Osteoblast (primary cell): Measurements from ENCODE around the gene SEMA3F. TPM values are rescaled to one million over a fixed set of nuclear protein-coding genes. Genes with fewer than 3 reads are reported as not detected.

ENCODE experiments used
- DNase-seq: peaks from one replicate; pipeline ENCODE4 v3.0.0; 2011; ENCODE audit warnings: low spot score, mixed read lengths; ENCODE audit not compliant: insufficient read length; ENCODE audit errors: missing footprints
- H2AFZ ChIP-seq: 2 replicates; pipeline ENCODE4 v1.6.0; 2011; ENCODE audit warnings: mild to moderate bottlenecking, low read length
- H3K27ac ChIP-seq: 2 replicates; pipeline ENCODE4 v1.5.1; 2011; ENCODE audit warnings: mild to moderate bottlenecking, low read depth, low read length, moderate library complexity
- H3K27me3 ChIP-seq: 2 replicates; pipeline ENCODE4 v1.6.0; 2012; ENCODE audit warnings: mild to moderate bottlenecking, control low read depth, inconsistent platforms, low read length, moderate library complexity; ENCODE audit not compliant: insufficient read depth
- H3K36me3 ChIP-seq: 2 replicates; pipeline ENCODE4 v1.5.1; 2011; ENCODE audit warnings: mild to moderate bottlenecking, low read length, control low read depth, moderate library complexity; ENCODE audit not compliant: insufficient read depth
- H3K4me1 ChIP-seq: 2 replicates; pipeline ENCODE4 v1.5.1; 2011; ENCODE audit warnings: mild to moderate bottlenecking, low read length, control low read depth, moderate library complexity; ENCODE audit not compliant: insufficient read depth
- H3K4me2 ChIP-seq: 2 replicates; pipeline ENCODE4 v1.6.0; 2011; ENCODE audit warnings: mild to moderate bottlenecking, low read length; ENCODE audit not compliant: insufficient read depth
- H3K4me3 ChIP-seq: fragments of 200-600 bp; sonication (generic); 3 replicates; pipeline ENCODE4 v1.5.1; 2012; ENCODE audit warnings: mild to moderate bottlenecking, low read length, inconsistent platforms; ENCODE audit not compliant: insufficient read depth
- H3K79me2 ChIP-seq: 2 replicates; pipeline ENCODE4 v1.6.0; 2012; ENCODE audit warnings: mild to moderate bottlenecking, low read length, control low read depth, inconsistent platforms; ENCODE audit not compliant: insufficient read depth
- H3K9me3 ChIP-seq: 2 replicates; pipeline ENCODE4 v1.5.1; 2011; ENCODE audit warnings: low read depth, low read length, control low read depth
- H4K20me1 ChIP-seq: 2 replicates; pipeline ENCODE4 v1.6.0; 2012; ENCODE audit warnings: mild to moderate bottlenecking, low read length, control low read depth; ENCODE audit not compliant: insufficient read depth
- CTCF ChIP-seq: IDR thresholded peaks from 2 replicates; pipeline ENCODE4 v1.5.1; 2011; ENCODE audit warnings: mild to moderate bottlenecking, low read depth, low read length, moderate library complexity; ENCODE audit errors: extremely low read depth
- total RNA-seq: library from RNA; depleted of rRNA; stranded (reverse); fragments of >200 nt; gene quantifications from 2 replicates; pipeline ENCODE4 v1.2.3, GENCODE V29; 2012

Gene SEMA3F
- total RNA-seq, 1 donor, result 5.1 TPM

GRCh38 chr3:50162034-50162883, 7.1 kb downstream of the SEMA3F start:
- Histone ChIP-seq H2AFZ (no peak overlapping the region), H3K27ac (peak overlapping the region; percentile 68), H4K20me1 (no peaks in the 10 kb centered on the region), H3K4me1 (peaks cover 60% of the 10 kb centered on the region), H3K4me2 (no peak overlapping the region), H3K36me3 (no peaks in the 10 kb centered on the region), H3K9me3 (no peaks in the 10 kb centered on the region), H3K4me3 (no peak overlapping the region), H3K79me2 (peaks cover 21% of the 10 kb centered on the region), H3K27me3 (no peaks in the 10 kb centered on the region)
- no peak for DNase-seq
- TF ChIP-seq CTCF, result no peak

GRCh38 chr3:50163572-50164455, 8.7 kb downstream of the SEMA3F start:
- no peaks in the 10 kb centered on the region for H3K9me3 ChIP-seq
- no peak for TF ChIP-seq CTCF
- peak overlapping the region; percentile 68 for H3K27ac ChIP-seq
- DNase-seq, result peak; percentile 99
- H3K4me2 ChIP-seq, result peak overlapping the region; percentile 61
- H3K4me1 ChIP-seq, result peaks cover 51% of the 10 kb centered on the region
- no peaks in the 10 kb centered on the region for H3K27me3 ChIP-seq
- no peak overlapping the region for H3K4me3 ChIP-seq
- H3K79me2 ChIP-seq, result peaks cover 16% of the 10 kb centered on the region
- no peaks in the 10 kb centered on the region for H3K36me3 ChIP-seq
- H2AFZ ChIP-seq, result peak overlapping the region; percentile 26
- no peaks in the 10 kb centered on the region for H4K20me1 ChIP-seq

- TF ChIP-seq CTCF, result no peak
- H3K27ac ChIP-seq, result peak overlapping the region; percentile 64
- peaks cover 51% of the 10 kb centered on the region for H3K4me1 ChIP-seq
- H4K20me1 ChIP-seq, result no peaks in the 10 kb centered on the region
- H3K79me2 ChIP-seq, result peaks cover 17% of the 10 kb centered on the region
- H3K36me3 ChIP-seq, result no peaks in the 10 kb centered on the region
- H2AFZ ChIP-seq, result no peak overlapping the region
- H3K4me3 ChIP-seq, result peak overlapping the region; percentile 26
- no peak for DNase-seq
- H3K4me2 ChIP-seq, result peak overlapping the region; percentile 61
- no peaks in the 10 kb centered on the region for H3K9me3 ChIP-seq
- H3K27me3 ChIP-seq, result no peaks in the 10 kb centered on the region
These were observed 9.4 kb downstream of the SEMA3F start for GRCh38 chr3:50164481-50164880.
